HepG2 (cell line): ENCODE measurements around the gene RPUSD4. TPM values are rescaled to one million over a fixed set of nuclear protein-coding genes. Genes with fewer than 3 reads are reported as not detected.

Experiments used
- KLF6 ChIP-seq: IDR thresholded peaks from 2 replicates; pipeline ENCODE4 v1.8.0; 2016; ENCODE audit warnings: missing biosample characterization, missing genetic modification reagents
- MAZ ChIP-seq, 2 experiments: sonication (generic) in 1 of 2; formaldehyde crosslinking in 1 of 2; IDR thresholded peaks; 2 replicates each; pipeline versions ENCODE4 v1.5.0 to v1.6.1; 2012 to 2020; ENCODE audit warnings: low read depth in 2 of 2, mild to moderate bottlenecking in 2 of 2, borderline replicate concordance in 1 of 2, improper control_type of control experiment in 1 of 2, low read length in 1 of 2, missing genetic modification reagents in 1 of 2, moderate library complexity in 1 of 2
- MTA3 ChIP-seq: sonication (generic); formaldehyde crosslinking; IDR thresholded peaks from 2 replicates; pipeline ENCODE4 v1.4.0; 2020; ENCODE audit warnings: missing genetic modification reagents
- MYNN ChIP-seq: sonication (generic); formaldehyde crosslinking; IDR thresholded peaks from 2 replicates; pipeline ENCODE4 v1.4.0; 2020; ENCODE audit warnings: mild to moderate bottlenecking, low read depth, missing genetic modification reagents
- NCOR1 ChIP-seq: fragments of 200-600 bp; sonication (generic); IDR thresholded peaks from 2 replicates; pipeline ENCODE4 v1.7.0; 2017; ENCODE audit warnings: antibody characterized with exemption, low read length, borderline replicate concordance
- RAD21 ChIP-seq: fragments of 450-650 bp; formaldehyde crosslinking; IDR thresholded peaks from 2 replicates; pipeline ENCODE4 v1.5.0; 2020; ENCODE audit warnings: mild to moderate bottlenecking
- RARG ChIP-seq: sonication (generic); formaldehyde crosslinking; IDR thresholded peaks from 2 replicates; pipeline ENCODE4 v1.4.0; 2020; ENCODE audit warnings: low read depth, mild to moderate bottlenecking, missing genetic modification reagents
- RBFOX2 ChIP-seq: fragments of 200-400 bp; formaldehyde crosslinking; IDR thresholded peaks from 2 replicates; pipeline ENCODE4 v1.6.1; 2017; ENCODE audit warnings: low read depth, mild to moderate bottlenecking, low read length
- RFX3 ChIP-seq: IDR thresholded peaks from 2 replicates; pipeline ENCODE4 v1.6.1; 2016; ENCODE audit warnings: missing biosample characterization, missing genetic modification reagents
- RFXANK ChIP-seq: IDR thresholded peaks from 2 replicates; pipeline ENCODE4 v1.6.1; 2016
- RORA ChIP-seq: sonication (generic); formaldehyde crosslinking; IDR thresholded peaks from 2 replicates; pipeline ENCODE4 v1.5.0; 2020; ENCODE audit warnings: mild to moderate bottlenecking, missing genetic modification reagents, moderate library complexity
- SALL2 ChIP-seq: sonication (generic); formaldehyde crosslinking; IDR thresholded peaks from 2 replicates; pipeline ENCODE4 v1.8.1; 2023; ENCODE audit warnings: mild to moderate bottlenecking, missing genetic modification reagents, inconsistent platforms
- SMAD3 ChIP-seq: sonication (generic); formaldehyde crosslinking; IDR thresholded peaks from 2 replicates; pipeline ENCODE4 v1.4.0; 2020; ENCODE audit warnings: missing genetic modification reagents
- YEATS4 ChIP-seq: sonication (generic); formaldehyde crosslinking; IDR thresholded peaks from 2 replicates; pipeline ENCODE4 v1.4.0; 2020; ENCODE audit warnings: missing genetic modification reagents, borderline replicate concordance
- ZNF180 ChIP-seq: sonication (generic); formaldehyde crosslinking; IDR thresholded peaks from 2 replicates; pipeline ENCODE4 v1.4.0; 2020; ENCODE audit warnings: low read depth, missing genetic modification reagents, borderline replicate concordance
- ZNF20 ChIP-seq: sonication (generic); formaldehyde crosslinking; IDR thresholded peaks from 2 replicates; pipeline ENCODE4 v1.4.0; 2020; ENCODE audit warnings: mild to moderate bottlenecking, moderate library complexity, missing genetic modification reagents
- ZNF343 ChIP-seq: sonication (generic); formaldehyde crosslinking; IDR thresholded peaks from 2 replicates; pipeline ENCODE4 v1.4.0; 2020; ENCODE audit warnings: mild to moderate bottlenecking, missing genetic modification reagents
- ZNF564 ChIP-seq: sonication (generic); formaldehyde crosslinking; IDR thresholded peaks from 2 replicates; pipeline ENCODE4 v1.8.1; 2023; ENCODE audit warnings: mild to moderate bottlenecking, missing genetic modification reagents
- ZNF790 ChIP-seq: sonication (generic); formaldehyde crosslinking; IDR thresholded peaks from 2 replicates; pipeline ENCODE4 v1.8.0; 2022; ENCODE audit warnings: missing genetic modification reagents, mild to moderate bottlenecking, borderline replicate concordance
- ZNF879 ChIP-seq: sonication (generic); formaldehyde crosslinking; IDR thresholded peaks from 2 replicates; pipeline ENCODE4 v1.8.1; 2023; ENCODE audit warnings: missing genetic modification reagents
- ZSCAN21 ChIP-seq: sonication (generic); formaldehyde crosslinking; IDR thresholded peaks from 2 replicates; pipeline ENCODE4 v1.8.0; 2022; ENCODE audit warnings: mild to moderate bottlenecking, missing genetic modification reagents, moderate library complexity, borderline replicate concordance
- polyA plus RNA-seq, 8 experiments: library from polyadenylated mRNA; depleted of rRNA in 3 of 8; stranded (reverse) in 7 of 8; unstranded in 1 of 8; fragments of >200 nt; fragmentation: Illumina TruSeq in 4 of 8; extraction: Trizol in 4 of 8; gene quantifications; 2 replicates each; pipeline versions ENCODE4 v1.2.1 to v1.2.3, GENCODE V29; 2011 to 2016; ENCODE audit warnings: low read depth in 4 of 8, missing spikeins in 1 of 8, mixed read lengths in 1 of 8; ENCODE audit not compliant: insufficient read depth in 1 of 8
- total RNA-seq, 5 experiments: library from RNA; depleted of rRNA; stranded (reverse); fragments of >200 nt; fragmentation: Illumina TruSeq; extraction: Trizol; gene quantifications; 2 replicates each; pipeline ENCODE4 v1.2.3, GENCODE V29; 2016; ENCODE audit warnings: low read depth in 1 of 5
- TF ChIP-seq, protein P1 (sequence below): sonication (generic); formaldehyde crosslinking; IDR thresholded peaks from 2 replicates; pipeline ENCODE4 v1.4.0; 2020; ENCODE audit warnings: missing genetic modification reagents, mild to moderate bottlenecking, borderline replicate concordance
- TF ChIP-seq, protein P2 (sequence below): sonication (generic); formaldehyde crosslinking; IDR thresholded peaks from 2 replicates; pipeline ENCODE4 v1.4.0; 2020; ENCODE audit warnings: mild to moderate bottlenecking, low read depth, missing genetic modification reagents
- TF ChIP-seq, protein P3 (sequence below): sonication (generic); formaldehyde crosslinking; IDR thresholded peaks from 2 replicates; pipeline ENCODE4 v1.4.0; 2020; ENCODE audit warnings: missing genetic modification reagents, mild to moderate bottlenecking, borderline replicate concordance
- TF ChIP-seq, protein P4 (sequence below): sonication (generic); formaldehyde crosslinking; IDR thresholded peaks from 2 replicates; pipeline ENCODE4 v1.5.0; 2020; ENCODE audit warnings: missing genetic modification reagents, mild to moderate bottlenecking, borderline replicate concordance

RPUSD4 gene
- total and polyA plus RNA-seq, 2 of the 13 experiments (the other 11 are each of a cell fraction or from before 2014, with no cell fraction given) = 45.0 to 52.9 TPM

DNA sequence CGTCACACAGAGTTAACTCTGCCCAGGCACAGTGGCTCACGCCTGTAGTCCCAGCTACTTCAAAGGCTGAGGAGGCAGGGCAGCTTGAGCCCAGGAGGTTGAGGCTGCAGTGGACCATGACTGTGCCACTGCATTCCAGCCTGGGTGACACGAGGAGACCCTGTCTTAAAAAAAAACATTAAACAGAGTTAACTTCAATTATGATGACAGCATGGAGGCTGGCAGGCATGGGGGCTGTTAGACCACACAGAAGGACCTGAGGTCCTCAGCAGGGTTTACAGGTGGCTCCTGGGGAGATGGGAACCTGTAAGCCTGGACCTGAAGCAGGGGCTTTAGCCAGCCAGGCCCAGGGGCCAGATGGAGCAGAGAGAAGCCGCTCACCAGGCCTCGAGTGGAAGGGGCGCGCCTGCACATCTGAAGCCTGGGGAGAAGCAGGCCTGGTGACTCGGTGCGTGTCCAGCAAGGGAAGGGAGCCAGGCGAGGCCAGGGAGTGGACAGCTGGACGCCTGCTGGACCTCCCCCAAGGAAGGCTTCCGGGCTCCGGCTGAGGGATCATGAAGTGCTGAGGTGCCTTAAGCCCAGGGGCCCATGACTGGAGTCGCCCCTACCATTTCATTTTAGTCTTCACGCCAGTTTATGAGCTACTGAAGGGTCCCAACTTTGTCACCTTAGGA is 25.3 kb downstream of the RPUSD4 start (continued):
- TF ChIP-seq, protein P1, sequence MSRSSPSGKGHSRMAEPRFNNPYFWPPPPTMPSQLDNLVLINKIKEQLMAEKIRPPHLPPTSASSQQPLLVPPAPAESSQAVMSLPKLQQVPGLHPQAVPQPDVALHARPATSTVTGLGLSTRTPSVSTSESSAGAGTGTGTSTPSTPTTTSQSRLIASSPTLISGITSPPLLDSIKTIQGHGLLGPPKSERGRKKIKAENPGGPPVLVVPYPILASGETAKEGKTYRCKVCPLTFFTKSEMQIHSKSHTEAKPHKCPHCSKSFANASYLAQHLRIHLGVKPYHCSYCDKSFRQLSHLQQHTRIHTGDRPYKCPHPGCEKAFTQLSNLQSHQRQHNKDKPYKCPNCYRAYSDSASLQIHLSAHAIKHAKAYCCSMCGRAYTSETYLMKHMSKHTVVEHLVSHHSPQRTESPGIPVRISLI (CRISPR knock-in tag) = peak; percentile 18; the same call in 1 of the 2 replicates
- TF ChIP-seq RARG = no peak
- TF ChIP-seq ZNF20 (CRISPR knock-in tag) = no peak
- TF ChIP-seq RFX3 (CRISPR knock-in tag) = no peak
- no peak for TF ChIP-seq ZNF343 (CRISPR knock-in tag)
- peak; percentile 51; the same call in 1 of the 2 replicates for TF ChIP-seq RBFOX2
- TF ChIP-seq SALL2 (CRISPR knock-in tag) = no peak
- TF ChIP-seq ZNF564 (CRISPR knock-in tag) = 0 out of 2 replicates have a peak, but pooled peaks have one; percentile 22
- TF ChIP-seq, protein P2, sequence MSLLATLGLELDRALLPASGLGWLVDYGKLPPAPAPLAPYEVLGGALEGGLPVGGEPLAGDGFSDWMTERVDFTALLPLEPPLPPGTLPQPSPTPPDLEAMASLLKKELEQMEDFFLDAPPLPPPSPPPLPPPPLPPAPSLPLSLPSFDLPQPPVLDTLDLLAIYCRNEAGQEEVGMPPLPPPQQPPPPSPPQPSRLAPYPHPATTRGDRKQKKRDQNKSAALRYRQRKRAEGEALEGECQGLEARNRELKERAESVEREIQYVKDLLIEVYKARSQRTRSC (CRISPR knock-in tag) = no peak
- no peak for TF ChIP-seq YEATS4 (CRISPR knock-in tag)
- no peak for TF ChIP-seq RORA
- no peak for TF ChIP-seq SMAD3 (CRISPR knock-in tag)
- no peak for TF ChIP-seq NCOR1
- no peak for TF ChIP-seq ZSCAN21
- TF ChIP-seq, protein P3, sequence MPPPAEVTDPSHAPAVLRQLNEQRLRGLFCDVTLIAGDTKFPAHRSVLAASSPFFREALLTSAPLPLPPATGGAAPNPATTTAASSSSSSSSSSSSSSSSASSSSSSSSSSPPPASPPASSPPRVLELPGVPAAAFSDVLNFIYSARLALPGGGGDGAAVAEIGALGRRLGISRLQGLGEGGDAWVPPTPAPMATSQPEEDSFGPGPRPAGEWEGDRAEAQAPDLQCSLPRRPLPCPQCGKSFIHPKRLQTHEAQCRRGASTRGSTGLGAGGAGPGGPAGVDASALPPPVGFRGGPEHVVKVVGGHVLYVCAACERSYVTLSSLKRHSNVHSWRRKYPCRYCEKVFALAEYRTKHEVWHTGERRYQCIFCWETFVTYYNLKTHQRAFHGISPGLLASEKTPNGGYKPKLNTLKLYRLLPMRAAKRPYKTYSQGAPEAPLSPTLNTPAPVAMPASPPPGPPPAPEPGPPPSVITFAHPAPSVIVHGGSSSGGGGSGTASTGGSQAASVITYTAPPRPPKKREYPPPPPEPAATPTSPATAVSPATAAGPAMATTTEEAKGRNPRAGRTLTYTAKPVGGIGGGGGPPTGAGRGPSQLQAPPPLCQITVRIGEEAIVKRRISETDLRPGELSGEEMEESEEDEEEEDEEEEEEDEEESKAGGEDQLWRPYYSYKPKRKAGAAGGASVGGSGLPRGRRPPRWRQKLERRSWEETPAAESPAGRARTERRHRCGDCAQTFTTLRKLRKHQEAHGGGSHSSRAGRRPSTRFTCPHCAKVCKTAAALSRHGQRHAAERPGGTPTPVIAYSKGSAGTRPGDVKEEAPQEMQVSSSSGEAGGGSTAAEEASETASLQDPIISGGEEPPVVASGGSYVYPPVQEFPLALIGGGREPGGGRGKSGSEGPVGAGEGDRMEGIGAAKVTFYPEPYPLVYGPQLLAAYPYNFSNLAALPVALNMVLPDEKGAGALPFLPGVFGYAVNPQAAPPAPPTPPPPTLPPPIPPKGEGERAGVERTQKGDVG (CRISPR knock-in tag) = 0 out of 2 replicates have a peak, but pooled peaks have one; percentile 9
- no peak for TF ChIP-seq MAZ (IDR thresholded peaks at IDR 0.05; ENCODE audit: borderline replicate concordance, low read depth, low read length)
- TF ChIP-seq MAZ (CRISPR knock-in tag; IDR thresholded peaks at IDR 0.05; ENCODE audit: low read depth) = peak; percentile 65; the same call in 1 of the 2 replicates
- TF ChIP-seq MYNN = no peak
- TF ChIP-seq ZNF790 (CRISPR knock-in tag) = no peak
- TF ChIP-seq KLF6 (CRISPR knock-in tag) = no peak
- TF ChIP-seq RFXANK (CRISPR knock-in tag) = no peak
- TF ChIP-seq ZNF180 (CRISPR knock-in tag) = no peak
- TF ChIP-seq ZNF879 = no peak
- TF ChIP-seq, protein P4, sequence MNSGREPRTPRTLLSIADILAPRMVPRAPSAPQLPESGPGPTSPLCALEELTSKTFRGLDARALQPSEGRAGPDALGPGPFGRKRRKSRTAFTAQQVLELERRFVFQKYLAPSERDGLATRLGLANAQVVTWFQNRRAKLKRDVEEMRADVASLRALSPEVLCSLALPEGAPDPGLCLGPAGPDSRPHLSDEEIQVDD (CRISPR knock-in tag) = no peak
- TF ChIP-seq MTA3 (CRISPR knock-in tag) = no peak
- no peak for TF ChIP-seq RAD21 (CRISPR knock-in tag)
